H9 (cell line): ENCODE measurements around the gene FLOT2. TPM values are rescaled to one million over a fixed set of nuclear protein-coding genes. Genes with fewer than 3 reads are reported as not detected.

Experiments
- DNase-seq: peaks from one replicate; pipeline ENCODE4 v3.0.0-alpha.2; 2017
- H2AFZ ChIP-seq: one replicate; pipeline ENCODE4 v1.6.1; 2013; ENCODE audit warnings: mild to moderate bottlenecking, low read length, control low read depth, moderate library complexity
- H2AK5ac ChIP-seq: 2 replicates; pipeline ENCODE4 v1.6.1; 2013; ENCODE audit warnings: low read length, control low read depth, mixed read lengths; ENCODE audit not compliant: insufficient read length
- H2BK120ac ChIP-seq: one replicate; pipeline ENCODE4 v1.6.1; 2013; ENCODE audit warnings: low read depth, mild to moderate bottlenecking, low read length, control low read depth, inconsistent platforms; ENCODE audit not compliant: poor library complexity, severe bottlenecking
- H2BK12ac ChIP-seq: 2 replicates; pipeline ENCODE4 v1.6.1; 2013; ENCODE audit warnings: low read length, control low read depth, mixed read lengths, low read depth; ENCODE audit not compliant: insufficient read length
- H2BK15ac ChIP-seq: 2 replicates; pipeline ENCODE4 v1.6.1; 2013; ENCODE audit warnings: low read depth, low read length, control low read depth
- H2BK20ac ChIP-seq: one replicate; pipeline ENCODE4 v1.6.1; 2013; ENCODE audit warnings: low read depth, mild to moderate bottlenecking, low read length, control low read depth, inconsistent platforms; ENCODE audit not compliant: poor library complexity, severe bottlenecking
- H2BK5ac ChIP-seq: 2 replicates; pipeline ENCODE4 v1.6.1; 2013; ENCODE audit warnings: low read length, control low read depth, mixed read lengths; ENCODE audit not compliant: insufficient read length
- H3K14ac ChIP-seq: 2 replicates; pipeline ENCODE4 v1.6.1; 2013; ENCODE audit warnings: low read length, control low read depth; ENCODE audit not compliant: insufficient read depth
- H3K18ac ChIP-seq: 2 replicates; pipeline ENCODE4 v1.6.1; 2013; ENCODE audit warnings: low read depth, mild to moderate bottlenecking, mixed read lengths, low read length, control low read depth; ENCODE audit not compliant: insufficient read length
- H3K23ac ChIP-seq: 2 replicates; pipeline ENCODE4 v1.6.1; 2013; ENCODE audit warnings: low read length, control low read depth, mixed read lengths, low read depth; ENCODE audit not compliant: insufficient read length
- H3K23me2 ChIP-seq: 2 replicates; pipeline ENCODE4 v1.6.1; 2013; ENCODE audit warnings: low read depth, mild to moderate bottlenecking, mixed read lengths, low read length, control low read depth; ENCODE audit not compliant: insufficient read length, poor library complexity, severe bottlenecking
- H3K27ac ChIP-seq: 2 replicates; pipeline ENCODE4 v1.5.1; 2013; ENCODE audit warnings: low read length, control low read depth, mixed read lengths, low read depth; ENCODE audit not compliant: insufficient read length
- H3K27me3 ChIP-seq: 2 replicates; pipeline ENCODE4 v1.6.1; 2013; ENCODE audit warnings: low read length, control low read depth, inconsistent platforms; ENCODE audit not compliant: insufficient read depth
- H3K4ac ChIP-seq: 2 replicates; pipeline ENCODE4 v1.6.1; 2013; ENCODE audit warnings: low read depth, mild to moderate bottlenecking, control low read depth, inconsistent platforms, low read length, moderate library complexity
- H3K4me1 ChIP-seq: 2 replicates; pipeline ENCODE4 v1.6.1; 2013; ENCODE audit warnings: low read length, control low read depth, inconsistent platforms; ENCODE audit not compliant: insufficient read depth
- H3K4me2 ChIP-seq: 2 replicates; pipeline ENCODE4 v1.6.1; 2013; ENCODE audit warnings: low read length, control low read depth, mixed read lengths; ENCODE audit not compliant: insufficient read length, insufficient read depth
- H3K56ac ChIP-seq: 2 replicates; pipeline ENCODE4 v1.6.1; 2013; ENCODE audit warnings: low read depth, mild to moderate bottlenecking, mixed read lengths, low read length, control low read depth; ENCODE audit not compliant: insufficient read length
- H3K79me1 ChIP-seq: 2 replicates; pipeline ENCODE4 v1.6.1; 2013; ENCODE audit warnings: low read depth, mild to moderate bottlenecking, moderate library complexity, low read length, control low read depth, inconsistent platforms; ENCODE audit not compliant: insufficient read depth, poor library complexity, severe bottlenecking
- H3K79me2 ChIP-seq: 2 replicates; pipeline ENCODE4 v1.6.1; 2013; ENCODE audit warnings: low read length, control low read depth, inconsistent platforms; ENCODE audit not compliant: insufficient read depth
- H3K9ac ChIP-seq: 2 replicates; pipeline ENCODE4 v1.6.1; 2013; ENCODE audit warnings: low read length, control low read depth, mixed read lengths; ENCODE audit not compliant: insufficient read length; ENCODE audit errors: extremely low read depth
- H3K9me3 ChIP-seq: one replicate; pipeline ENCODE4 v1.6.1; 2013; ENCODE audit warnings: low read depth, low read length, inconsistent platforms; ENCODE audit not compliant: control insufficient read depth
- H3T11ph ChIP-seq: one replicate; pipeline ENCODE4 v1.6.1; 2013; ENCODE audit warnings: mild to moderate bottlenecking, low read length, control low read depth, inconsistent platforms
- H4K20me1 ChIP-seq: one replicate; pipeline ENCODE4 v1.6.1; 2013; ENCODE audit not compliant: control insufficient read depth, insufficient read length, insufficient read depth
- H4K5ac ChIP-seq: 2 replicates; pipeline ENCODE4 v1.6.1; 2013; ENCODE audit warnings: low read depth, mild to moderate bottlenecking, mixed read lengths, low read length, control low read depth; ENCODE audit not compliant: insufficient read length
- H4K8ac ChIP-seq: replicated peaks from 2 replicates; pipeline ENCODE4 v1.6.1; 2013; ENCODE audit warnings: low read length, control low read depth, mixed read lengths, low read depth; ENCODE audit not compliant: insufficient read length
- H4K91ac ChIP-seq: 2 replicates; pipeline ENCODE4 v1.6.1; 2013; ENCODE audit warnings: low read depth, mild to moderate bottlenecking, moderate library complexity, mixed read lengths, low read length, control low read depth; ENCODE audit not compliant: insufficient read length
- H3K27ac Mint-ChIP-seq, 3 experiments: 2 replicates in 2 of 3; 3 replicates in 1 of 3; pipeline ENCODE4 v1.8.0; 2020 to 2021; ENCODE audit warnings: mixed read lengths in 3 of 3, mild to moderate bottlenecking in 1 of 3, moderate library complexity in 1 of 3
- H3K27me3 Mint-ChIP-seq: 2 replicates; pipeline ENCODE4 v1.8.0; 2021; ENCODE audit warnings: low read depth, mild to moderate bottlenecking, moderate library complexity, mixed read lengths
- H3K36me3 Mint-ChIP-seq, 3 experiments: 2 replicates in 2 of 3; 3 replicates in 1 of 3; pipeline ENCODE4 v1.8.0; 2020 to 2021; ENCODE audit warnings: low read depth in 3 of 3, mixed read lengths in 3 of 3; ENCODE audit not compliant: insufficient read depth in 1 of 3
- H3K4me1 Mint-ChIP-seq, 2 experiments: 2 replicates each; pipeline ENCODE4 v1.8.0; 2020; ENCODE audit warnings: mixed read lengths in 2 of 2
- H3K4me3 Mint-ChIP-seq, 2 experiments: 2 replicates in 1 of 2; 3 replicates in 1 of 2; pipeline ENCODE4 v1.8.0; 2020 to 2021; ENCODE audit warnings: mild to moderate bottlenecking in 2 of 2, mixed read lengths in 2 of 2, moderate library complexity in 1 of 2
- H3K9me3 Mint-ChIP-seq, 2 experiments: 2 replicates in 1 of 2; 3 replicates in 1 of 2; pipeline ENCODE4 v1.8.0; 2020; ENCODE audit warnings: mild to moderate bottlenecking in 2 of 2, mixed read lengths in 2 of 2, moderate library complexity in 1 of 2
- WGBS: extraction: QIAGEN DNeasy Blood & Tissue Kit; methylation state at CpG from one replicate; pipeline ENCODE4 v1.1.7; 2013; ENCODE audit warnings: missing lambda C conversion rate, low lambda C conversion rate, mixed read lengths; ENCODE audit not compliant: insufficient read length; ENCODE audit errors: extremely low coverage; 5-methylcytosine and 5-hydroxymethylcytosine counted together
- total RNA-seq: library from RNA; stranded (reverse); gene quantifications from 2 replicates; pipeline ENCODE4 v1.2.1, GENCODE V29; 2021
- TF ChIP-seq, protein P1 (sequence below): fragments of 200-600 bp; sonication (generic); conservative IDR thresholded peaks from 3 replicates; pipeline ENCODE4 v1.8.0; 2021; ENCODE audit warnings: antibody characterized with exemption, mild to moderate bottlenecking

The FLOT2 gene
- total RNA-seq, 1 experiment from 2014 or later: 173 TPM

- Histone ChIP-seq H2BK5ac (no peak overlapping the region), H4K20me1 (no peaks in the 10 kb centered on the region), H3K27ac (no peak overlapping the region), H2BK15ac (no peak overlapping the region), H3K23ac (no peak overlapping the region), H3T11ph (no peak overlapping the region), H2BK120ac (no peak overlapping the region), H3K14ac (no peak overlapping the region), H3K9ac (no peak overlapping the region), H2AFZ (no peak overlapping the region), H3K79me1 (peaks cover 6% of the 10 kb centered on the region), H4K91ac (no peak overlapping the region), H2BK20ac (no peak overlapping the region), H3K4me2 (no peak overlapping the region), H3K4me1 (no peaks in the 10 kb centered on the region), H2BK12ac (no peak overlapping the region), H3K27me3 (no peaks in the 10 kb centered on the region), H3K9me3 (no peaks in the 10 kb centered on the region), H3K56ac (no peak overlapping the region), H4K5ac (no peak overlapping the region), H3K79me2 (peaks cover 68% of the 10 kb centered on the region), H3K4ac (no peak overlapping the region), H3K18ac (no peak overlapping the region), H4K8ac (no peak overlapping the region), H3K23me2 (peaks cover 4% of the 10 kb centered on the region), H2AK5ac (no peak overlapping the region)
- TF ChIP-seq, protein P1, sequence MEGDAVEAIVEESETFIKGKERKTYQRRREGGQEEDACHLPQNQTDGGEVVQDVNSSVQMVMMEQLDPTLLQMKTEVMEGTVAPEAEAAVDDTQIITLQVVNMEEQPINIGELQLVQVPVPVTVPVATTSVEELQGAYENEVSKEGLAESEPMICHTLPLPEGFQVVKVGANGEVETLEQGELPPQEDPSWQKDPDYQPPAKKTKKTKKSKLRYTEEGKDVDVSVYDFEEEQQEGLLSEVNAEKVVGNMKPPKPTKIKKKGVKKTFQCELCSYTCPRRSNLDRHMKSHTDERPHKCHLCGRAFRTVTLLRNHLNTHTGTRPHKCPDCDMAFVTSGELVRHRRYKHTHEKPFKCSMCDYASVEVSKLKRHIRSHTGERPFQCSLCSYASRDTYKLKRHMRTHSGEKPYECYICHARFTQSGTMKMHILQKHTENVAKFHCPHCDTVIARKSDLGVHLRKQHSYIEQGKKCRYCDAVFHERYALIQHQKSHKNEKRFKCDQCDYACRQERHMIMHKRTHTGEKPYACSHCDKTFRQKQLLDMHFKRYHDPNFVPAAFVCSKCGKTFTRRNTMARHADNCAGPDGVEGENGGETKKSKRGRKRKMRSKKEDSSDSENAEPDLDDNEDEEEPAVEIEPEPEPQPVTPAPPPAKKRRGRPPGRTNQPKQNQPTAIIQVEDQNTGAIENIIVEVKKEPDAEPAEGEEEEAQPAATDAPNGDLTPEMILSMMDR: no peak
- Mint-ChIP-seq H3K4me1 (peaks cover 38 to 40% of the 10 kb centered on the region in 2 experiments), H3K27ac (no peak overlapping the region), H3K9me3 (no peaks in the 10 kb centered on the region), H3K4me3 (no peak overlapping the region), H3K27me3 (no peaks in the 10 kb centered on the region), H3K36me3 (peaks cover 18 to 68% (median 53%) of the 10 kb centered on the region in 3 experiments; a peak in 6 of 7 replicates)
- no peak for DNase-seq
- no CpG with 5 or more reads among the region's 4 CpGs for WGBS
Measured at GRCh38 chr17:28944343-28944742, 46.8 kb upstream of the FLOT2 start.
